ENCODE results near the gene PVALEF. TPM values are rescaled to one million over a fixed set of nuclear protein-coding genes. Genes with fewer than 3 reads are reported as not detected.

Gene PVALEF
- total and polyA plus RNA-seq, 2 of the 8 experiments (the other 6 are each of a cell fraction or from before 2014, with no cell fraction given), result 0.03 TPM; not detected in 1

DNA sequence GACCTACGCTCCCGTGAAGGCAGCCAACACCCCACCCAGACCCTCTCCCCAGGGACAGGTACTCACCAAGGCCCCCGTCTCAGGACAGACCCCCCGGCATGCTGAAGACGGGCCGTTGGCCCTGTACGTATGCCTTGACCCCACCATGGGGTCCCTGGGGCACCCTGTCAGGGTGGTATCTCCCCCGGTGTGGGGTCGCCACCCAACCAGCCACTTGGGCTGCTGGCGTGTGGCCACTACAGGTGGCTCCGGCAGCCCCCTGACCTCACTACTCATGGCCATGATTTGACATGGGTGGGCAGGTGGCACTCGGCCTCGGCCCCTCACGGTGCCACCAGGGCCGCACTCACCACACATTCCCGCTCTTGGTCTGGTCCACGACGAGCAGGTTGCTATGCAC lies 40.9 kb upstream of the PVALEF start:
- H3K9me3 ChIP-seq (ENCODE audit: insufficient read depth in 2 of 2, low read depth in 1 of 2, low read length in 1 of 2), result no peaks in the 10 kb centered on the region
- H3K4me2 ChIP-seq (ENCODE audit: insufficient read depth in 1 of 2, low read depth in 2 of 2, low read length in 2 of 2), result no peak overlapping the region
- no peaks in the 10 kb centered on the region for H3K79me1 ChIP-seq (ENCODE audit: low read depth, low read length)
- no peaks in the 10 kb centered on the region for H3K79me2 ChIP-seq (ENCODE audit: control insufficient read depth in 1 of 2, insufficient read depth in 2 of 2, low read length in 2 of 2)
- H3K23ac ChIP-seq (ENCODE audit: insufficient read length), result no peak overlapping the region
- H2BK5ac ChIP-seq (ENCODE audit: low read depth, low read length), result no peak overlapping the region
- FAIRE-seq, result no peak
- H4K91ac ChIP-seq (replicated peaks; ENCODE audit: insufficient read length, low read length), result no peak overlapping the region
- H2BK15ac ChIP-seq (ENCODE audit: low read length), result no peak overlapping the region
- H3K56ac ChIP-seq (replicated peaks; ENCODE audit: insufficient read length, low read depth, low read length), result no peak overlapping the region
- ChIA-PET CTCF (ENCODE audit: partially characterized antibody) (interaction anchor here (5.0 kb wide), 1 partner anchor 18 kb away, joined by 24 read pairs; no protein-coding TSS in a partner anchor), POLR2A (ENCODE audit: partially characterized antibody) (no interaction called here)
- no peak for DNase-seq (ENCODE audit: low read depth in 1 of 2, low spot score in 2 of 2)
- H3K14ac ChIP-seq (ENCODE audit: insufficient read length), result no peak overlapping the region
- H2BK12ac ChIP-seq (ENCODE audit: low read depth, low read length), result no peak overlapping the region
- H3K36me3 ChIP-seq (ENCODE audit: control insufficient read depth in 2 of 4, insufficient read depth in 4 of 4, low read length in 3 of 4), result no peaks in the 10 kb centered on the region
- no peak overlapping the region for H3K18ac ChIP-seq (ENCODE audit: extremely low read depth, low read length)
- TF ChIP-seq TAF7 (optimal IDR thresholded peaks at IDR 0.05; ENCODE audit: borderline replicate concordance, low read depth, low read length), result no peak
- no peak for TF ChIP-seq RBBP5 (IDR thresholded peaks at IDR 0.05; ENCODE audit: borderline replicate concordance, low read depth, low read length)
- TF ChIP-seq TBP (IDR thresholded peaks at IDR 0.05; ENCODE audit: low read depth, low read length), result no peak
- TF ChIP-seq CHD1 (IDR thresholded peaks at IDR 0.05; ENCODE audit: low read depth, low read length), result no peak
- H3K4me3 ChIP-seq (ENCODE audit: extremely low read depth in 1 of 4, insufficient read depth in 2 of 4, low read depth in 3 of 4, low read length in 4 of 4), result no peak overlapping the region
- no peak overlapping the region for H2BK20ac ChIP-seq (ENCODE audit: low read length)
- H2AK5ac ChIP-seq (ENCODE audit: low read depth, low read length), result no peak overlapping the region
- no peak overlapping the region for H2AFZ ChIP-seq (ENCODE audit: low read length)
- H3K23me2 ChIP-seq (ENCODE audit: low read depth, low read length), result peaks cover under 1% of the 10 kb centered on the region; the same call in 1 of the 2 replicates
- peaks cover 0 to 11% (median 7%) of the 10 kb centered on the region in 4 experiments; a peak in 3 of 7 replicates for H3K27me3 ChIP-seq (replicated peaks in 1 of 4; ENCODE audit: control insufficient read depth in 3 of 4, extremely low read depth in 1 of 4, insufficient read depth in 3 of 4, low read length in 3 of 4)
- no peak overlapping the region for H2BK120ac ChIP-seq (replicated peaks; ENCODE audit: low read depth, low read length)
- no peak overlapping the region for H4K5ac ChIP-seq (ENCODE audit: insufficient read length, low read depth, low read length)
- H3K4me1 ChIP-seq (replicated peaks in 1 of 4; ENCODE audit: control insufficient read depth in 3 of 4, insufficient read depth in 4 of 4, low read length in 3 of 4), result peaks cover 0 to 8% (median 2%) of the 10 kb centered on the region in 4 experiments; a peak in 5 of 7 replicates
- 96% methylated on average over 16 of the region's 18 CpGs; no CpG with 5 or more reads in 1 of the 2 experiments for WGBS, 2 experiments (ENCODE audit: extremely low coverage in 1 of 2, insufficient coverage in 1 of 2, insufficient read length in 1 of 2, insufficient replicate concordance in 2 of 2, low coverage in 1 of 2, low lambda C conversion rate in 2 of 2, missing lambda C conversion rate in 1 of 2)
- H4K8ac ChIP-seq (ENCODE audit: extremely low read depth, insufficient read depth, low read length), result no peak overlapping the region
- H3K27ac ChIP-seq (ENCODE audit: low read depth, low read length), result no peak overlapping the region
- H4K20me1 ChIP-seq (replicated peaks in 1 of 2; ENCODE audit: control insufficient read depth in 1 of 2, insufficient read depth in 2 of 2, low read length in 2 of 2), result peaks cover 0 to 3% of the 10 kb centered on the region in 2 experiments
- no peak overlapping the region for H3K9ac ChIP-seq (replicated peaks in 1 of 4; ENCODE audit: extremely low read depth in 1 of 4, low read depth in 3 of 4, low read length in 3 of 4)
- H3K4ac ChIP-seq (replicated peaks; ENCODE audit: insufficient read length, low read depth, low read length), result no peak overlapping the region
